Breast epithelium (tissue), 3 donors: ENCODE results near the gene WWC2.

ENCODE experiments used
- CTCF ChIP-seq, 3 donors: fragments of 450-650 bp; IDR thresholded peaks; one replicate each; pipeline ENCODE4 v1.5.1; 2016 to 2017; ENCODE audit warnings: antibody characterized with exemption in 3 of 3, mild to moderate bottlenecking in 3 of 3, moderate library complexity in 3 of 3
- POLR2AphosphoS5 ChIP-seq, 3 donors: sonication (generic); formaldehyde crosslinking; IDR thresholded peaks; one replicate each; pipeline ENCODE4 v1.6.1; 2017; ENCODE audit warnings: antibody characterized with exemption in 3 of 3

GRCh38 chr4:183111452-183111885 is 12.4 kb downstream of the WWC2 start:
- TF ChIP-seq CTCF (IDR thresholded peaks at IDR 0.05) (no peak), POLR2AphosphoS5 (IDR thresholded peaks at IDR 0.05) (no peak)
